Right hindlimb (tissue), 1 donor: ENCODE measurements around the gene CPEB3.

ENCODE experiments used
- DNase-seq: peaks from one replicate; pipeline ENCODE4 v3.0.0-alpha.2; 2018

Gene CPEB3

DNA sequence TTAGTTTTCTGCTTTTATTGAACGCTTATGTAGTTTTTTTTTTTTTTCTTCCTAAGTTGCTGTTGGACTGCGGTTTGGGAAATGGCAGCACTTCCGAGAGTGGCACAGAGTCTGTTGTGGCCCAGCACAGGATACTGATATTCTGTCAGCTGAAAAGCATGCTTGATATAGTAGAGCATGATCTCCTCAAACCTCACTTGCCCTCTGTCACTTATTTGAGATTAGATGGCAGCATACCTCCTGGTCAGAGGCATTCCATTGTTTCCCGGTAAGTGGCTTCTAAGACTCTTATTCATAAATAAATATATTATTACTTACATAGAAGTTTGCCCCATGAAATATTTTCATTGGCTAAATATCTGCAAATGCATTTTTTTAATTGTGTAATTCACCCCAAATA lies 266.2 kb downstream of the CPEB3 start:
- no peak for DNase-seq

DNA sequence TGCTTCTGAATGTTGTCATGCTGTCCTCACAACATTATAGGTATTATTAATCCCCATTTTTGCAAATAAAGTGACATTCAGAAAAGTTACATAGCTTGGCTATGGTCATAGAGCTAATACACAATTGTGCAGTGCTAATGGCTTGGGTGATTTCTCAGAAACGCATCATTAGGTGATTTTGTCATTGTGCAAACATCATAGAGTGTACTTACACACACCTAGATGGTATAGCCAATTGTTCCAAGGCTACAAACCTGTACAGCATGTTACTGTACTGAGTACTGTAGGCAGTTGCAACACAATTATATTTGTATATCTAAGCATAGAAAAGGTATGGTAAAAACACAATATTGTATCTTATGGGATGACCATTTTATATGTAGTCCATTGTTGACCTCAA lies 276.3 kb downstream of the CPEB3 start:
- no peak for DNase-seq

DNA sequence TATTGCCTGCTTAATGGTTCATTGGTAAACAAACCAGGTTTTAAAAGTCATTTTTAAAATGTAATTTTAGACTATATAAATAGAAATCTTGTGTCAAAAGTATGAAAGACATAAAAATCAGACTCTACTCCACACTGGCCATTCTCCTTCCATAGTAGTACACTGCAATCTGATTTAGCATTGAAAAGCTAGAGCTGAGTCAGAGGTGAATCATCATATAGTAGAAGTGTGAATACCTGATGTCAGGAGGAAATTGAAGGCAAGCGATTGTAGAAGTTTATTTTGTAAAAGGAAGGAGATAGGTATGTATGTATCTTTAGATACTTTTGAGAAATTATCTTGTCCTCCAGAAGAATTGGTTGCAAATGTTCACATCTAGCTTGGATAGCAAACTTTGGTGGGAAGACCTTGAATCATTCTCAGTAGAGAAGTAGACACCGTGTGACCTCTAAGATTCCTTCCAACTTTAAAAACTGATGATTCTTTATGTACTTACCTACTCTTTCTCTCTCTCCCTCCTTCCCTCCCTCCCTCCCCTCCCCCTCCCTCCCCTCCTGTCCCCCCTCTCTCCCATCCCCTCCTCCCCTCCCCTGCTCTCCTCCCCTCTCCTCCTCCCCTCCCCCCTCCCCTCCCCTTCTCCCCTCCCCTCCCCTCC lies 279.2 kb downstream of the CPEB3 start:
- DNase-seq, result no peak

DNA sequence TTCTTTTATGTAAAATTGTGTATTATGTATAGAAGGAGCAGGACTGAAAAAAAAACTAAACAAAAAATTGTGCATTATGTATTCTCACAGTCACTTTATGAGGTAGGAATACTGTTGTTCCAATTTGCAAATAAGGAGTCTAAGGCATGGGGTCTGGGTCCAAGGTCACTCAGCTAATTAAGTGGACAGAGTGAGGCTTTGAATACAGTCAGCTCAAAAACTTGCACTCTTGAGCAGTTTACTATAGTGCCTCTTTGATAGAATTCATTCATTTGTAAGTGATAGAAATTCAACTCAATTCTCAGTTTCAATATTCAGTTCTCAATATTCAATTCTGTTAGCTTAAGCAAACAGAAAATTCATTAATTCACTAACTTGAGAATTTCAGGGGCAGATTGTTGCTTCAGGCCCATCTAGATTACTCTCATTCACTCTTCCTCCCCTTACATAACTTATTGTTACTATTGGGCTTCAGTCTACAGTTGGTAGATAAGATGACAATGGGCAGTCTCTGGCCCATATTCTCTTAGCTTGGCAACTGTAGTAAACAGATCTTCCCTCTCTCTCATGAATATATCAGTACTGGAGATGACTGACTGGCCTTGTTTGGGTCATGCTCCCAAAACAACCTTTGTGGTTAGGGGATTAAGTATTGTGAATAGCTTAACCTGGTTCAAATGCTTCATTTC lies 280.7 kb downstream of the CPEB3 start:
- no peak for DNase-seq

DNA sequence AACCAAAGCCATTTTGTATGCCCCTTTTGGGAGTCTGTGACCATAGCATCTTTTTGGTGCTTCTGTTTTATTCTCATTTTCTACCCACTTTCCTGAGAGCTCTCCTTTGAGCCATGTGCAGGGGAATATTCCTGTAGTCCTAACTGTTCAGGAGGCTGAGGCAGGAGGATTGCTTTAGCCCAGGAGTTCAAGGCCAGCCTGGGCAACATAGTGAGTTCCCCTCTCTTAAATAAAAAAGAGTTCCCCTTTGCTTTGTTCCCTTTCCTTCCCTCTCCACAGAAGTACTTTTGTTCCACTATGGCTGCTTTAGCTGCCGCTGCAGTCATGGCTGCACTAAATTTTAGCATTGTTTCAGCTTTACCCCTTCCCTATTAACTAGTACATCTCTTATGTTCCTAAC lies 281.4 kb downstream of the CPEB3 start:
- no peak for DNase-seq

DNA sequence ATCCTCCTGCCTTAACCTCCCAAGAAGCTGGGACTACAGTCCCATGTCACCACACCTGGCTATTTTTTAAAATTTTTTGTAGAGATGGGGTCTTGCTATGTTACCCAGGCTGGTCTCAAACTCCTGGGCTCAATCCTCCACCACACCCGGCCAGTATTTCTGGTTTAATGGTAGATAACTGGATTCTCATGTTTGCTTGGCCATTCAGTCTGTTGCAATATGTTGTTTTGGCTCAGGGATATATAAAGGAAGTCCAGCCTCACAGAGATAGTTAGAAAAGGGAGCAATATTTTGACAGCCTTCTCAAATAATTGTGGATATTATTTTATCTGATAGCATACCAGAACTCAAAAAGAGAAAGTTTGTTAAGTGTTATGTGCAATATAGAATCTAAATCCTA lies 284.9 kb downstream of the CPEB3 start:
- no peak for DNase-seq

DNA sequence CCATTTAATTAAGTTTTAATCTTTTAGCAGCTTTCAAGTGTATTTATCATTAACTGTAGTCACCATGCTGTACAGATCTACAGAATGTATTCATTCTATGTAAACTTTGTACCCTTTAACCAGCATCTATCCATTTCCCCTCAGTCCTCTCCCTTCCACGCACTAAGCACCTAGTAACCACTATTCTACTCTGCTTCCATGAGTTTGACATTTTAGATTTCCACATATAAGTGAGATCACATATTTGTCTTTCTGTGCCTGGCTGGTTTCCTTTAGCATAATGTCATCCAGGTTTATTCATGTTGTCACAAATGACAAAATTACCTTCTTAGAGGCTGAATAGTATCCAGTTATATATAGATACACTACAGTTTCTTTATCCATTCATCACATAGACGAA lies 287.6 kb downstream of the CPEB3 start:
- DNase-seq, result no peak

DNA sequence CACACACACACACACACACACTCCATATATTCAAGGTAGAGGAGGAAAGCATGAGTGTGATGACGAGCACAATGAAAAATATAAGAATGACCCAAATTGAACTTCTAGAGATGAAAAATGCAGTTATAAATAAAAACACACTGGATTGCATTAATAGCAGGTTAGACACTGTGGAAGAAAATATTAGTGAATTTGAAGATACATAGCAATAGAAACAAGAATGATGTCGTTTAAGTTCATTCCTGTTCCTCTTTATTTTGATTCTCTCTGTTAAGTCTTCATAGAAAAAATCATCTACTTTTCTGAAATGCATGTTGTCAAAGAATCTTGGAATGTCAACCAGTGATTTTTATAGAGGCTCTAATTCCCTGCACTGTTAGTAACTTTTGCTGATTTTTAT lies 288.9 kb downstream of the CPEB3 start:
- no peak for DNase-seq

DNA sequence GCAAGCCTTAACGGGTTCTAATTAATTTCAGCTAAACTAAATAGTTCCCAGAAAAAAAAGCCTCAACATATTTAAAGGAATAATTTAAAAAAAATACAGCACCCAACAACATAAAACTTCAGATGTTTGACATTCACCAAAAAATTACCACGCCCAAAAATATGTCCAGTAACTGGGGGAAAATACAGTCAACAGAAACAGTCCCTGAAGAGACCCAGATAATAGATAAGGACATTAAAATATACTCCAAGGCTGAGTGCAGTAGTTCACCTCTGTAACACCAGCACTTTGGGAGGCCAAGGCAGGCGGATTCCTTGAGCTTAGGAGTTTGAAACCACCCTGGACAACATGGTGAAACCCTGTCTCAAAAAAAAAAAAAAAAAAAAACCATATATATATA lies 289.3 kb downstream of the CPEB3 start:
- no peak for DNase-seq
